ENCODE data around the gene LRRC14B. TPM values are rescaled to one million over a fixed set of nuclear protein-coding genes. Genes with fewer than 3 reads are reported as not detected.

The LRRC14B gene
- total RNA-seq: not detected in 2 replicates

GRCh38 chr5:191036-191948 is at the start of gene LRRC14B:
Gene LRRC14B, plus strand, starts transcription at chr5:191495. Its CDS starts 44 bp downstream, at chr5:191539.
- no peak for TF ChIP-seq CTCF (IDR thresholded peaks at IDR 0.05)
- no peak for ATAC-seq (ENCODE audit: low read depth)
- H3K4me3 Mint-ChIP-seq: no peak within 1 kb of the TSS
- ChIA-PET POLR2A (interaction anchor here (1.2 kb wide), 1 partner anchor 28 kb away, joined by 3 read pairs; no protein-coding TSS in a partner anchor), CTCF (interaction anchor here (0.8 kb wide), 1 partner anchor 27 kb away, joined by 3 read pairs; the partner anchor contains the start of gene SDHA)
- DNase-seq: no peak
- no peak within 1 kb of the TSS for H3K27ac Mint-ChIP-seq
- H3K27me3 Mint-ChIP-seq: peaks cover 11% of the 10 kb centered on the region
- H3K36me3 Mint-ChIP-seq (ENCODE audit: low read depth): no peaks in the 10 kb centered on the region
- no peaks in the 10 kb centered on the region for H3K9me3 Mint-ChIP-seq
- H3K4me1 Mint-ChIP-seq: peaks cover 11% of the 10 kb centered on the region
- intact Hi-C loops (cut with micrococcal nuclease): no loop called here

- no peak for TF ChIP-seq CTCF (IDR thresholded peaks at IDR 0.05)
- H3K36me3 Mint-ChIP-seq (ENCODE audit: low read depth): no peaks in the 10 kb centered on the region
- ATAC-seq (ENCODE audit: low read depth): no peak
- no peaks in the 10 kb centered on the region for H3K4me1 Mint-ChIP-seq
- no peak for DNase-seq
- ChIA-PET POLR2A (no interaction called here), CTCF (no interaction called here)
- H3K27ac Mint-ChIP-seq: no peak overlapping the region
- H3K9me3 Mint-ChIP-seq: peaks cover 1% of the 10 kb centered on the region
- H3K27me3 Mint-ChIP-seq: peaks cover 7% of the 10 kb centered on the region
- intact Hi-C loops (cut with micrococcal nuclease): no loop called here
- H3K4me3 Mint-ChIP-seq: no peak overlapping the region
Measured at GRCh38 chr5:141761-142160, 49.5 kb upstream of the LRRC14B start.

GRCh38 chr5:142246-142810 is 49.0 kb upstream of the LRRC14B start:
- no peak for ATAC-seq (ENCODE audit: low read depth)
- intact Hi-C loops (cut with micrococcal nuclease): no loop called here
- no peaks in the 10 kb centered on the region for H3K36me3 Mint-ChIP-seq (ENCODE audit: low read depth)
- peaks cover 7% of the 10 kb centered on the region for H3K9me3 Mint-ChIP-seq
- H3K27ac Mint-ChIP-seq: no peak overlapping the region
- TF ChIP-seq CTCF (IDR thresholded peaks at IDR 0.05): no peak
- H3K4me3 Mint-ChIP-seq: no peak overlapping the region
- CTCF ChIA-PET: no interaction called here
- peaks cover 7% of the 10 kb centered on the region for H3K27me3 Mint-ChIP-seq
- H3K4me1 Mint-ChIP-seq: no peaks in the 10 kb centered on the region
- POLR2A ChIA-PET: no interaction called here
- DNase-seq: no peak

GRCh38 chr5:143041-143440 is 48.3 kb upstream of the LRRC14B start:
- ATAC-seq (ENCODE audit: low read depth) (no peak), DNase-seq (no peak)
- CTCF ChIA-PET: no interaction called here
- Mint-ChIP-seq H3K4me1 (no peaks in the 10 kb centered on the region), H3K27ac (no peak overlapping the region), H3K27me3 (peaks cover 7% of the 10 kb centered on the region), H3K4me3 (no peak overlapping the region), H3K9me3 (peaks cover 14% of the 10 kb centered on the region), H3K36me3 (ENCODE audit: low read depth) (no peaks in the 10 kb centered on the region)
- no peak for TF ChIP-seq CTCF (IDR thresholded peaks at IDR 0.05)
- POLR2A ChIA-PET: no interaction called here
- intact Hi-C loops (cut with micrococcal nuclease): no loop called here

GRCh38 chr5:144941-145340 is 46.4 kb upstream of the LRRC14B start:
- no peak for TF ChIP-seq CTCF (IDR thresholded peaks at IDR 0.05)
- ChIA-PET POLR2A (no interaction called here), CTCF (no interaction called here)
- intact Hi-C loops (cut with micrococcal nuclease): no loop called here
- no peak for DNase-seq
- Mint-ChIP-seq H3K27ac (no peak overlapping the region), H3K36me3 (ENCODE audit: low read depth) (no peaks in the 10 kb centered on the region), H3K27me3 (peaks cover 7% of the 10 kb centered on the region), H3K9me3 (peaks cover 17% of the 10 kb centered on the region), H3K4me1 (no peaks in the 10 kb centered on the region), H3K4me3 (no peak overlapping the region)
- ATAC-seq (ENCODE audit: low read depth): no peak

Data from activated B cell treated with CpG ODN at 0.5 μM for 24 hours (primary cell).